Activated CD8-positive, alpha-beta T cell treated with anti-CD3 and anti-CD28 coated beads, Interleukin-2, amount 10 ng/mL, durations not matched to agents 7 days and 5 days (primary cell): ENCODE measurements around the gene PHLDB1. TPM values are rescaled to one million over a fixed set of nuclear protein-coding genes. Genes with fewer than 3 reads are reported as not detected.
A peak's percentile ranks its signal among the peaks of the same experiment; 100 is the strongest.

ENCODE experiments used
- ATAC-seq: fragments of 150-1000 bp; cut with Tn5 transposase; one replicate; pipeline ENCODE4 v1.10.0; 2021; ENCODE audit warnings: moderate library complexity
- CTCF ChIA-PET: fragments of 350-600 bp; sonication (Branson Sonifier 250); formaldehyde crosslinking; loops from one replicate; lab custom pipeline; 2021; ENCODE audit warnings: antibody characterized with exemption; lab: Charles Lee
- POLR2A ChIA-PET: fragments of 350-600 bp; sonication (Branson Sonifier 250); formaldehyde crosslinking; loops from one replicate; lab custom pipeline; 2021; ENCODE audit warnings: antibody characterized with exemption; lab: Charles Lee
- DNase-seq: peaks from one replicate; pipeline ENCODE4 v3.0.0-alpha.2; 2020
- H3K27ac Mint-ChIP-seq: one replicate; pipeline ENCODE4 v1.8.0; 2021; ENCODE audit warnings: mild to moderate bottlenecking, mixed read lengths
- H3K27me3 Mint-ChIP-seq: one replicate; pipeline ENCODE4 v1.8.0; 2021; ENCODE audit warnings: low read depth, mixed read lengths
- H3K36me3 Mint-ChIP-seq: one replicate; pipeline ENCODE4 v1.8.0; 2021; ENCODE audit warnings: low read depth, mixed read lengths
- H3K4me1 Mint-ChIP-seq: one replicate; pipeline ENCODE4 v1.8.0; 2021; ENCODE audit warnings: low read depth, mixed read lengths
- H3K4me3 Mint-ChIP-seq: one replicate; pipeline ENCODE4 v1.8.0; 2021; ENCODE audit warnings: mild to moderate bottlenecking, mixed read lengths
- H3K9me3 Mint-ChIP-seq: one replicate; pipeline ENCODE4 v1.8.0; 2022; ENCODE audit warnings: mixed read lengths; ENCODE audit not compliant: insufficient read depth
- total RNA-seq, 2 experiments: library from RNA; stranded (reverse); gene quantifications; one replicate each; pipeline ENCODE4 v1.2.3, GENCODE V29; 2021

The PHLDB1 gene
- total RNA-seq, 2 experiments from 2014 or later: 0.63 to 0.76 TPM

DNA sequence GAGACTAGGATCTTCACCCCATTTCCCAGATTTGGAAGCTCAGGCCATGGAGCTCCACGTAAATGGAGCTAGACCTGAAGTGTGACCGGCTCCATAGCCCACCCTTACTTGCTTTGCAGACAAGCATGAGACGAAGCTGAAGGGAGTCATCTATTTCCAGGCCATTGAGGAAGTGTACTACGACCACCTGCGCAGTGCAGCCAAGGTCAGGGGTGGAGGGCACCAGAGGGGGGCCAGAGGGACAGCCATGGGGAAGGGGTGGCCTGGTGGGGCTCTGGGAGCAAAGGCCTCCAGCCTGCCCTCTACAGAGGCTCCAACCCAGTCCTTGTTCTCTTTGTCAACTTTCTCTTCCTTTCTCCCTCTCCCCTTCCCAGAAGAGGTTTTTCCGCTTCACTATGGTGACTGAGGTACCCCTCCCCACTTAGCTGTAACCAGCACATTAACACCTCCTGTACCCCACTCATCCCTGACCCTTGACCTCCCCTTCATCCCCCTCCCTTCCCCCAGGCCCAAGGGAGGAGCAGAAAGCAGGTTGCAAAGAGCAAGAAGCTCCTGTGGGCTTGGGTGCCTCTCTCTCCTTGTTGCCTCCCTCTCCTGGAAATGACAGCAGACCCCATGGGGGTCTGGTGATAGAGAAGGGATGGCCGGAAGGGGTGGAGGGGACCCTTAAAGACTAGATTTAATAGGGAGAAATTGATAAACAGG, 48.2 kb downstream of the PHLDB1 start:
- Mint-ChIP-seq H3K4me1 (peaks cover 18% of the 10 kb centered on the region), H3K4me3 (no peak overlapping the region), H3K9me3 (no peaks in the 10 kb centered on the region), H3K27me3 (no peaks in the 10 kb centered on the region), H3K27ac (no peak overlapping the region), H3K36me3 (no peaks in the 10 kb centered on the region)
- DNase-seq: no peak
- ATAC-seq: no peak
- ChIA-PET POLR2A (no interaction called here), CTCF (interaction anchor here (6.1 kb wide), 1 partner anchor 61 kb away, joined by 40 read pairs; no protein-coding TSS in a partner anchor)

DNA sequence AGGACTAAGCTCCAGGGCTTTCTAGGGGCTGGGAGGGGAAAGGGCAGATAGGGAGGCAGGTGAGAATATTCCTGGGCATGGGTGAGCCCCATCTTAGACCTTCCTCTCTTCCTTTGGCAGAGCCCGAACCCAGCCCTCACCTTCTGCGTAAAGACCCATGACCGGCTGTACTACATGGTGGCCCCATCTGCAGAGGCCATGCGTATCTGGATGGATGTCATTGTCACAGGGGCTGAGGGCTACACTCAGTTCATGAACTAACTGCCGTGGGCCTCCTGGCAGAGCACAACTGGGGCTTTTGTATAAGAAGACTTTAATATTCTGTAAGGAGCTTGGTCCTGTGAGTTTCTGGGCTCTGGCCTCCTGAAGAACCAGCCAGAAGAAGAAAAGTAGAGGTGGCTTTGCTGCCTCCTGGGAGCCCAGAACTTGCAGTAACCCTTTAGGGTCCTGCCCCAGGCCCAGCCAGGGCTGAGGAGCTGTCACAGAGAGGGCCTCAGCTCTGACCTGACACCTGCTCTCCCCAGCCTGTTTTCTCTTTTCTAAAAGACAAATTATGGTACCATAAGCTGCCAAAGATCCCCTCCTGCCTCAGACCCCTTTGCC, 49.2 kb downstream of the PHLDB1 start:
- H3K4me3 Mint-ChIP-seq: no peak overlapping the region
- H3K36me3 Mint-ChIP-seq: no peaks in the 10 kb centered on the region
- H3K27me3 Mint-ChIP-seq: no peaks in the 10 kb centered on the region
- H3K27ac Mint-ChIP-seq: no peak overlapping the region
- CTCF ChIA-PET: interaction anchor here (1.4 to 6.1 kb wide), 3 partner anchors 12 to 62 kb away, joined by 3 to 40 read pairs (median 4); no protein-coding TSS in a partner anchor
- peaks cover 18% of the 10 kb centered on the region for H3K4me1 Mint-ChIP-seq
- H3K9me3 Mint-ChIP-seq: no peaks in the 10 kb centered on the region
- DNase-seq (no peak), ATAC-seq (no peak)
- POLR2A ChIA-PET: interaction anchor here (0.6 to 0.9 kb wide), 2 partner anchors 13 to 15 kb away, joined by 3 read pairs; no protein-coding TSS in a partner anchor

DNA sequence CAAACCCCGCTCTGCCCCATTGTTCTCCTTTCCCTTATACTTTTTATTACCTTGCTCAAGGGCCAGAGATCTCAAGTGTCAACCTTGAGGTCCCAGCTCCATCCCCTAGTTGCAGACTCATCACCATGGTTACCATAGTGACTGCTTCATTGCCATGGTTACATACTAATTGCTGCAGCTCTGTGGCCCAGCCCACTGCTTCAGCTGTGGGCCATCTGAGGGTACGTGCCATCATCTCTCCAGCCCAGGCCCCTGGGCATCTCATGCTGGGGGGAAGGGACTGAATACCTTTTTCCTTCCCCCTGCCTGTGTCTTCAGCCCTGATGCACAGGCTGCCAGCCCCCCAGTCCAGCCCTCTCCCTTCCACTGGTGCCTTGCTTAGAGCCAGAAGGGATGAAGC, 49.8 kb downstream of the PHLDB1 start:
- Mint-ChIP-seq H3K9me3 (no peaks in the 10 kb centered on the region), H3K4me3 (no peak overlapping the region), H3K4me1 (peaks cover 17% of the 10 kb centered on the region), H3K27me3 (no peaks in the 10 kb centered on the region), H3K27ac (no peak overlapping the region), H3K36me3 (no peaks in the 10 kb centered on the region)
- ATAC-seq (no peak), DNase-seq (no peak)
- POLR2A ChIA-PET: interaction anchor here (0.6 to 0.9 kb wide), 2 partner anchors 13 to 15 kb away, joined by 3 read pairs; no protein-coding TSS in a partner anchor
- CTCF ChIA-PET: interaction anchor here (1.4 to 6.1 kb wide), 4 partner anchors 12 to 63 kb away, joined by 3 to 40 read pairs (median 4); no protein-coding TSS in a partner anchor

DNA sequence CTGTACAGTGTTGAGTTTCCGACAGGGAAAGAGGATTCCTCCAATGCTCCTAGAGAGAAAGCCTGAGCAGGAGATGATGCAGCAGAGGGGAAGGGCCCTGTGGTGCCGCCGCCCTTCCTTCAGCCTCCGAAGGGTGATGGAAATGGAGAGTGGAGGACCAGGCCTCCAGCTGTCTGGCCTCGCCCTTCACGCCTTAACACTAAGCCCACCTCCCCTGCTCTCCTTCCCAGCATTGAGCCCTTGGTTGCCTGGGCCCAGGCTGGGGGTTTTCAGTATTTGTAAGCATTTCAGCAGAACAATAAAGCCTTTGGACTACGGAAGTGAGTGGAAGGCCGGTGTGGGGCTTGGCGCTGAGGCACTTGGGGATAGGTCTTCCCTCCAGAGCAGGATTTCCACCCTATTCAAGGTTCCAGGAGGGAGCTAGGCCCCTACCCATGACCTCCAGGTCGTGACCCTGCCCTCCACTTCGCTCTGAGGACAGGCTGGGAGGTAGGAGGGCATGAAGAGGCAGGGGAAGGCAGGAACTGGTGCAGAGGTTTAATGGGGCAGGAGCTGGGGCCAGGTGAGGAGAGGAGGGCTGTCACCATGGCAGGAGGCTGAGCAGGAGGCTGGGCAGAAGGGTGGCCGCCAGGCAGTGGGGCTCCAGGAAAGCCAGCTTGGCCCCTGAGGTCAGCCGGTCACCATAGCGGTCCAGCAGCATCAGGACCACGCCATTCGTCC, 50.5 kb downstream of the PHLDB1 start:
- DNase-seq (no peak), ATAC-seq (no peak)
- Mint-ChIP-seq H3K4me1 (peaks cover 10% of the 10 kb centered on the region), H3K4me3 (no peak overlapping the region), H3K27me3 (no peaks in the 10 kb centered on the region), H3K27ac (no peak overlapping the region), H3K9me3 (no peaks in the 10 kb centered on the region), H3K36me3 (no peaks in the 10 kb centered on the region)
- ChIA-PET CTCF (interaction anchor here (0.8 to 6.1 kb wide), 6 partner anchors 11 to 64 kb away, joined by 3 to 40 read pairs (median 4); no protein-coding TSS in a partner anchor), POLR2A (interaction anchor here (0.6 kb wide), 1 partner anchor 132 kb away, joined by 5 read pairs; no protein-coding TSS in a partner anchor)

DNA sequence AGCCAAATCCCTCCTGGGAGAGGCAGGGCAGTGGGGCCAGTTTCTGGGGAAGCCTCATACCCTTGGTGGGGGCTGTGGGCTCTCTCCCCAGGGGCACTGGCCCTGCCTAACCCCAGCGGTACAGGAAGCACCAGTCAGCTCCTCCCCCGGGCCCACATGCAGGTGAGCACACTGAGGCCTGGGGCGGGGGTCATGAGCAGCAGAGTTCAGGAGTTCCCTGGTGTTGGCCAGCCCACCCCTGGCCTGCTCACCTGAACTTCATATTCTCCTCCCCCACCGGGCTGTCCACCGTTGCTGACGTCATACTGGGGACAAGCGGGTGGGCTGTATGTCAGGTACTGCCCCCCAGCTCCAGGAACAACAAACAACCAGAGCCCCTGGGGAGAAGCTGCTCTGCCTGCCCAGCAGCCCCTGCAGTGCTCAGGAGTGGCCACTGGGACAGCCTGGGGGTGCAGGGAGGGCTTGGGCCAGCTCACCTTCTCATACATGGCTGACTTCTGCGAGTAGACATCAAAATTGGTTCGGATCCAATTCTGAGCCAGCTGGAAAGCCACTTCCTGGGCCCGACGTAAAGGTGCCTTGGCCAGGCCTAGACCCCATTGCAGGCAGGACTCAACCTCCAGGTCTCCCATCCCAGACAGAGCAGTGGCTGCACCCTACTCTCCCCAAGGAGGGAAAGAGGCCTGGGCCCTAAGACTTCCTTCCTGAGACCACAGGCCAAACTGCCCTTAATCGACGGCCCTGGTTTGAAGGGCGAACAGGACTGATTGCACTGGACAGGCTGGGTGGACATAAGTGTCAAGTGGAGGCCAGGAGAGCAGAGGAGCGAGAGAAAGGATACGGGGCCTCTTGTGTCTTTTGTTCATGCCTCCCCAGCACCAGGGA, 51.3 kb downstream of the PHLDB1 start:
- Mint-ChIP-seq H3K27ac (no peak overlapping the region), H3K9me3 (no peaks in the 10 kb centered on the region)
- DNase-seq: no peak

DNA sequence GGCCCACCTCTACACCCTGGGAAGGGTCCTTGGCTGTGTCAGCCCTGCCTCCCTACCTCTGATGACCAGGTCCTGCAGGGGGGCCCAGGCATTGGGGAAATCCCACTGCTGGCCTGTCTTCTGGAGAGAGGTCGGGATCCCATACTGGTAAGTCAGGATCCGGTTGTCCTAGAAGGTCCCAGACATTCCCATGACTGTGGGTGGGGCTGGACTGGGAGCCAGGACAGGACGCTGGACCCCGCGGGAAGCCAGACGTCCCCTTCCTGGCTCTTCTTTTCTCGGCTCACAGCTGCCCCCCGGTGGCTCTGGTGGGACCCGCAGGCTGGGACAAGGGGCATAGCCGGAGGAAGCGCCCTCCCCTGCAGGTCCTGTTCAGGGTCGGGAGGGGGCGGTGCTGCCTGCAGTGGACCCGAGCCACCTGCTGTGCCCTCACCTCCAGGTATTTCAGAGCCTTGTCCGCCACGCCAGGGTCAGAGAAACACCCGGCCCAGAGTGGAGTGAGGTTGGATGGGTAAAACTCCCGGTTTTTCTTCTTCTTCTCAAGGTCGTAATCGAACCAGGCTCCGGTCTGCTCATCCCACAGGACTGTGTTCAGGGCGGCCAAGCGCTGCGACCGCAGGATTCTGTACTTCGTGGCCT, 52.0 kb downstream of the PHLDB1 start:
- H3K36me3 Mint-ChIP-seq: no peaks in the 10 kb centered on the region
- peak; percentile 94 for ATAC-seq
- no peaks in the 10 kb centered on the region for H3K27me3 Mint-ChIP-seq
- ChIA-PET CTCF (interaction anchor here (0.6 to 6.1 kb wide), 15 partner anchors 8 to 307 kb away, joined by 3 to 40 read pairs (median 6); no protein-coding TSS in a partner anchor), POLR2A (no interaction called here)
- peaks cover 9% of the 10 kb centered on the region for H3K4me1 Mint-ChIP-seq
- no peaks in the 10 kb centered on the region for H3K9me3 Mint-ChIP-seq
- H3K27ac Mint-ChIP-seq: no peak overlapping the region
- H3K4me3 Mint-ChIP-seq: no peak overlapping the region
- DNase-seq: peak; percentile 94

More for the DNA sequence above, 51.3 kb downstream of the PHLDB1 start:
- no peaks in the 10 kb centered on the region for H3K27me3 Mint-ChIP-seq
- no peaks in the 10 kb centered on the region for H3K36me3 Mint-ChIP-seq
- CTCF ChIA-PET: interaction anchor here (0.6 to 6.1 kb wide), 17 partner anchors 9 to 308 kb away, joined by 3 to 40 read pairs (median 5); no protein-coding TSS in a partner anchor
- no peak for ATAC-seq
- H3K4me3 Mint-ChIP-seq: no peak overlapping the region
- POLR2A ChIA-PET: interaction anchor here (0.6 kb wide), 1 partner anchor 131 kb away, joined by 5 read pairs; no protein-coding TSS in a partner anchor
- H3K4me1 Mint-ChIP-seq: peaks cover 9% of the 10 kb centered on the region

DNA sequence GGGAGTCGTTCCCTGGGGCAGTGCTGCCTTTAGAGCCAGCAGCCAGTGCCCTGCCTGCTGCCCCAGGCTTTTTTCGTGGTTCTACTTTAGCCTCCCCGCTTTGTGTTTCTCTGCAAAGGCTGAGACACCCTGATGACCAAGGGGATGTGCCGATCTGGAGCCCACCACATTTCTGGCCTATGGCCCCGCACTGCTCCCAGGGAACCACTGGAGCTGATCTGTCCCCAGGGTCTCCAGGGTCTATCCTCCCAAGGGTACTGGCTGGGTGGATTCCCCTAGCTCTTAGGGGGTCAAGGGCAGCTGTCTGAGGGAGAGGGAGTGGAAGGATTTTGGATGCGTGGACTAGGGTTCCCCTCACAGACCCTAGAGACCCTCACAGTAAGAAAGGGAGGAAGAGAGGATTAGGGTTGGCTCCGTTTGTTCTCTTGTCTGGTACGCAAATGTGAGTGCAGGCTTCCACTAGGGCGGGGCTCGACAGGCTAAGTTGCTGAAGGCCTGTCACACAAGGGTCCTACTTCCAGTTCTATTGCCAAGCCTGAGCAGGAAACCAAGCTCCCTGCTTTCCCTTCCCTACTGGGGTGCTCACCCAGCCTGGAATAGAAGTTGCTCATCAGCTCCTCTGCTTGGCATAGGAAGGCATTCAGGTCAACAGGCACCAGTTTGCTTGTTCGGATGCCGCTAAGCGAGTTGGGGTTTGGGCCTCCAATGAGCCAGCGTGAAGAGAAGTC, 52.7 kb downstream of the PHLDB1 start:
- DNase-seq: no peak
- Mint-ChIP-seq H3K9me3 (no peaks in the 10 kb centered on the region), H3K4me1 (peaks cover 9% of the 10 kb centered on the region), H3K36me3 (no peaks in the 10 kb centered on the region), H3K27ac (no peak overlapping the region), H3K27me3 (no peaks in the 10 kb centered on the region), H3K4me3 (no peak overlapping the region)
- ChIA-PET POLR2A (no interaction called here), CTCF (interaction anchor here (0.7 to 6.1 kb wide), 13 partner anchors 8 to 307 kb away, joined by 3 to 40 read pairs (median 4); no protein-coding TSS in a partner anchor)
- ATAC-seq: no peak

DNA sequence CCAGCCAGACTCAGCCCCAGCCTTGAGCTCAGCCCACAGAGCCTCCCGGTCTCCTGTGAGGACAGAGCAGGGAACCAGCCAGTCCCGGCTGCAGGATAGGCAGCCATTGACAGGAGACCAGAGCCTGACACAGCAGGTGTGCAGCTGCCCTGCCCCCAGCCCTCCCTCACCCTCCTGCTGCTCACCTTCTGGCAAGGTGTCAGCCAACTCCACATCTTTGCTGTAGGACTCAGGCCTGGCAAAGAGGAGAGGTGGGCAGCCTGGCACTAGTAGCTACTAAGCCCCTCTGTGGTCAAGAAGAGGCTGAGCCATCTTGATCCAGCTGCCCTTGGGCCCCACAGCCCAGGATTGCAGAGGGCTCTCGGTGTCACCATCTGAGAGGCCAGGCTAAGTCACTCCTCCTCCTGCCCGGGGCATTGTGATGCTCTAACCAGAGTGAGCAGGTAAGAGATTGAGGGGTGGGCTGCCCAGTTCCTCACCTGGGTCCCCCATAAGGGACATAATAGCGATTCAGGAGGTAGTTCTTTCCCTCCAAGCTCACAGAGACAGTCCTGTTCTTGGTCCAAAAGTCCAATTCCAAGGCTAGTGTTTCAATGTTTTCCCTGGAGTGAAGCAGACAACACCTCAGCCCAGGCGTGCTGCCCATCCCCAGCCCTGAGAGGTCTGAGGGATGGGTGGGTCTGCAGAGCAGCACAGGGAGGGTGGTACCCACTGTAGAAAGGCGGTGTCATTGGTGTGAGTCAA, 53.4 kb downstream of the PHLDB1 start:
- no peaks in the 10 kb centered on the region for H3K9me3 Mint-ChIP-seq
- peaks cover 9% of the 10 kb centered on the region for H3K4me1 Mint-ChIP-seq
- DNase-seq (no peak), ATAC-seq (no peak)
- no peak overlapping the region for H3K4me3 Mint-ChIP-seq
- H3K27me3 Mint-ChIP-seq: no peaks in the 10 kb centered on the region
- H3K27ac Mint-ChIP-seq: no peak overlapping the region
- ChIA-PET POLR2A (no interaction called here), CTCF (interaction anchor here (0.7 to 6.1 kb wide), 8 partner anchors 8 to 67 kb away, joined by 3 to 40 read pairs (median 5); no protein-coding TSS in a partner anchor)
- no peaks in the 10 kb centered on the region for H3K36me3 Mint-ChIP-seq

DNA sequence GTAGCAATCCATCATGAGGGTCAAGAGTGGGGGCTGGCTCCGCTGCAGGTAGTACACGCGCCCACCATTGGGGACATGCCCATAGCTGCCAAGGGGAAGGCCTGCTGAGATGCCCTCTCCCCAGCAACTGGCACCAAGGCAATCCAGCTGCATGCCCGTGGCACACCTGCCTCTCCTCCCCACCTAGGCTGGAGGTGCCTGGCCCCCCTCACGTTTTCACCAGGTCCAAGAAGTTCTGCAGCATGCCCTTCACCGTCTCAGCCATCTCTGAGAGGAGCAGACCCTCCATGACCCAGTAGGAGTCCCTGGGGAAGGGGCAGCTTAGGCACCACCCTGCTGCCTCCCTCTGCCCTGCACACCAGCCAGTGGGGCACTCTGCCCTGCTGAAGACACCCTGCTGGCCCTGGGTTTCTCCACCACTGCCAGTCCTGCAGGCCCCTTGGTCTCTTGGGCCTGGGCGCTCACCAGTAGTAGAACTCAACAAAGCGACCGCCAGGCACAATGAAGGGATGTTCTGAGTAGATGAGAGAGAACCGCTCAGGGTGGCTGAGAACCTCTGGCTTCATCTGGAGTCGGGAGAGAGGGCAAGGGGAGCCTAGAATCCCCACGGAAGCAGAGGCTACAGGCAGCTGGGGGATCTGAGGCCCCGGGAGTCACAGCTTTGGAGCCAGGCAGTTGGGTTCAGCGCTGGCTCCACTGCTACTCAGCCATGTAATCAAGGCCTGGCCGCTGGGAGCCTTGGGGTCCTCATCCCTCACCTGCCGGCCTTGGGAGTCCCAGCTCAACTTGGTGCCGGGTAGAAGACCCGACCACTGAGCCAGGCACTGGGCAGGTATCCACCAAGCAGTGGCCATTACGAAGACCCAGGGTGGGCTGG, 54.2 kb downstream of the PHLDB1 start:
- ATAC-seq: no peak
- ChIA-PET POLR2A (no interaction called here), CTCF (interaction anchor here (1.4 to 1.6 kb wide), 3 partner anchors 7 to 28 kb away, joined by 3 to 5 read pairs (median 4); no protein-coding TSS in a partner anchor)

More for the DNA sequence above, 54.2 kb downstream of the PHLDB1 start:
- H3K9me3 Mint-ChIP-seq: no peaks in the 10 kb centered on the region
- DNase-seq: no peak
- no peak overlapping the region for H3K27ac Mint-ChIP-seq
- no peak overlapping the region for H3K4me3 Mint-ChIP-seq
- H3K36me3 Mint-ChIP-seq: no peaks in the 10 kb centered on the region
- no peaks in the 10 kb centered on the region for H3K27me3 Mint-ChIP-seq
- peaks cover 13% of the 10 kb centered on the region for H3K4me1 Mint-ChIP-seq
